Adrenal gland (tissue), 12 donors: ENCODE results near the gene NLRP11. TPM values are rescaled to one million over a fixed set of nuclear protein-coding genes. Genes with fewer than 3 reads are reported as not detected.
A peak's percentile ranks its signal among the peaks of the same experiment; 100 is the strongest.

ENCODE experiments used
- DNase-seq, 7 donors: peaks; one replicate each; pipeline ENCODE4 v3.0.0-alpha.2; 2019 to 2020
- H3K27ac ChIP-seq, 5 donors: fragments of 200-600 bp; sonication (generic) in 4 of 5; 1 replicate in 3 of 5; 2 replicates in 2 of 5; pipeline versions ENCODE4 v1.5.1 to v1.8.0; 2016 to 2020; ENCODE audit warnings: mild to moderate bottlenecking in 1 of 5
- H3K27me3 ChIP-seq: fragments of 200-600 bp; 2 replicates; pipeline ENCODE4 v1.8.0; 2021
- H3K36me3 ChIP-seq, 2 donors: fragments of 200-600 bp; replicated peaks in 1 of 2; 1 replicate in 1 of 2; 2 replicates in 1 of 2; pipeline versions ENCODE4 v1.5.1 to v1.8.0; 2018 to 2022
- H3K4me1 ChIP-seq, 2 donors: fragments of 200-600 bp; replicated peaks in 1 of 2; 1 replicate in 1 of 2; 2 replicates in 1 of 2; pipeline versions ENCODE4 v1.5.1 to v1.8.0; 2018 to 2021
- H3K4me3 ChIP-seq, 4 donors: fragments of 200-600 bp; sonication (generic) in 3 of 4; one replicate each; pipeline ENCODE4 v1.5.1; 2016 to 2018
- H3K9me3 ChIP-seq, 3 donors: fragments of 200-600 bp; sonication (generic) in 1 of 3; replicated peaks in 1 of 3; 1 replicate in 2 of 3; 2 replicates in 1 of 3; pipeline versions ENCODE4 v1.5.1 to v1.8.0; 2016 to 2021
- POLR2A ChIP-seq, 2 donors: fragments of 450-650 bp; IDR thresholded peaks; one replicate each; pipeline ENCODE4 v1.6.1; 2017; ENCODE audit warnings: antibody characterized with exemption in 2 of 2, mild to moderate bottlenecking in 2 of 2, moderate library complexity in 1 of 2
- WGBS, 4 donors: extraction: QIAGEN DNeasy Blood & Tissue Kit in 2 of 4; methylation state at CpG; one replicate each; pipeline versions ENCODE4 v1.1.5 to v1.1.7; 2013 to 2017; 5-methylcytosine and 5-hydroxymethylcytosine counted together
- intact Hi-C, 2 donors: fragments of 100-400 bp; cut with DNase I; formaldehyde crosslinking; loops; one replicate each; pipeline versions ENCODE4 v1.14.1 to v1.15.0; 2022 to 2023
- polyA plus RNA-seq, 3 donors: library from polyadenylated mRNA; stranded (reverse); fragments of 200-250 nt in 2 of 3; fragments of 350-450 nt in 1 of 3; fragmentation: Illumina TruSeq in 1 of 3; extraction: RNeasy Lipid Tissue Mini Kit (QIAGEN cat#74804) in 1 of 3; gene quantifications; one replicate each; pipeline ENCODE4 v1.2.3, GENCODE V29; 2013 to 2014
- total RNA-seq, 9 donors: library from RNA; depleted of rRNA in 4 of 9; stranded (reverse); fragments of >200 nt in 4 of 9; fragments of 120-200 nt in 1 of 9; fragmentation: NEBNext Ultra II Directional in 1 of 9; extraction: Animal tissue kit (Norgen Biotek cat#: 25700) in 1 of 9; gene quantifications; one replicate each; pipeline versions ENCODE4 v1.1.0 to v1.2.4, GENCODE V29; 2013 to 2023
- TF ChIP-seq, protein P1 (sequence below), 6 experiments: fragments of 450-650 bp in 4 of 6; fragments of 200-600 bp in 2 of 6; sonication (generic) in 1 of 6; IDR thresholded peaks; 1 replicate in 5 of 6; 2 replicates in 1 of 6; pipeline versions ENCODE4 v1.5.1 to v1.8.0; 2016 to 2021; ENCODE audit warnings: antibody characterized with exemption in 6 of 6, mild to moderate bottlenecking in 2 of 6, moderate library complexity in 1 of 6
- donor health status: healthy with polysubstance abuse.
- donor health status: Bipolar disorder and iron deficiency.
- donor health status: DM: yes; HTN: yes; CAD: no.
- donor health status: DM: no; HTN: no; CAD: no.
- donor health status: DM: no; HTN: no; CAD: no.
- donor health status: DM: yes; HTN: yes; CAD: no.

The NLRP11 gene
- total and polyA plus RNA-seq, 12 donors = 0.06 to 0.11 TPM; not detected in 10

- Histone ChIP-seq H3K27me3 (no peaks in the 10 kb centered on the region), H3K36me3 (no peaks in the 10 kb centered on the region), H3K9me3 (no peaks in the 10 kb centered on the region), H3K27ac (no peak overlapping the region), H3K4me3 (no peak overlapping the region), H3K4me1 (no peaks in the 10 kb centered on the region)
- intact Hi-C loops = no loop called here
- TF ChIP-seq, protein P1, sequence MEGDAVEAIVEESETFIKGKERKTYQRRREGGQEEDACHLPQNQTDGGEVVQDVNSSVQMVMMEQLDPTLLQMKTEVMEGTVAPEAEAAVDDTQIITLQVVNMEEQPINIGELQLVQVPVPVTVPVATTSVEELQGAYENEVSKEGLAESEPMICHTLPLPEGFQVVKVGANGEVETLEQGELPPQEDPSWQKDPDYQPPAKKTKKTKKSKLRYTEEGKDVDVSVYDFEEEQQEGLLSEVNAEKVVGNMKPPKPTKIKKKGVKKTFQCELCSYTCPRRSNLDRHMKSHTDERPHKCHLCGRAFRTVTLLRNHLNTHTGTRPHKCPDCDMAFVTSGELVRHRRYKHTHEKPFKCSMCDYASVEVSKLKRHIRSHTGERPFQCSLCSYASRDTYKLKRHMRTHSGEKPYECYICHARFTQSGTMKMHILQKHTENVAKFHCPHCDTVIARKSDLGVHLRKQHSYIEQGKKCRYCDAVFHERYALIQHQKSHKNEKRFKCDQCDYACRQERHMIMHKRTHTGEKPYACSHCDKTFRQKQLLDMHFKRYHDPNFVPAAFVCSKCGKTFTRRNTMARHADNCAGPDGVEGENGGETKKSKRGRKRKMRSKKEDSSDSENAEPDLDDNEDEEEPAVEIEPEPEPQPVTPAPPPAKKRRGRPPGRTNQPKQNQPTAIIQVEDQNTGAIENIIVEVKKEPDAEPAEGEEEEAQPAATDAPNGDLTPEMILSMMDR (IDR thresholded peaks at IDR 0.05) = no peak
- no peak for TF ChIP-seq POLR2A (IDR thresholded peaks at IDR 0.05)
- no peak for DNase-seq
- WGBS, 4 donors = 50 to 55% (median 51%) methylated on average over 7 of the region's 7 CpGs
Observed at GRCh38 chr19:55812449-55812848, 19.4 kb downstream of the NLRP11 start.

DNA sequence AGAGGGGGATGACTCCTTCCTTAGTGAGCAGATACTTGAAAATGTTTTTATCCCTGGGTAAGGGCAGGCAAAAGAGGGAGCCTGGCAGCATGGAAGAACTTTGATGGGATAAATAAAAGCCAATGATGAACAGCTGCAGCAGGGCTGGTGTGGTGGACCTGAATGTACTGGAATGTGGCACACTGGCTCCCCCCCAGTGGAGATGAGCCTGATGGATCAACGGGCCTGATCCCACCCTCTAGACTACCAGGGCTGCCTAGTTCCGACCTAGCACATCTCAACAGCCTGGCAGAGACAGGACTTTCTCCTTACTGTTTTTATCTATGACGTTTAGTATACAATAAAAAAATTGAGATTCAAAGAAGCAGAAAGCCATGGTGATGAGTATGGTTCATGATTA is 20.5 kb downstream of the NLRP11 start:
- Histone ChIP-seq H3K27me3 (no peaks in the 10 kb centered on the region), H3K4me3 (no peak overlapping the region), H3K27ac (no peak overlapping the region), H3K4me1 (no peaks in the 10 kb centered on the region), H3K36me3 (no peaks in the 10 kb centered on the region), H3K9me3 (no peaks in the 10 kb centered on the region)
- no peak for DNase-seq
- WGBS, 4 donors = 39 to 56% (median 50%) methylated on average over 3 of the region's 3 CpGs
- TF ChIP-seq POLR2A (IDR thresholded peaks at IDR 0.05) = no peak
- TF ChIP-seq, protein P1 (IDR thresholded peaks at IDR 0.05) = no peak
- intact Hi-C loops = no loop called here

- intact Hi-C loops = loop anchor here in 1 of 2 donors (10.0 kb wide), 1 partner anchor 295 kb away; no protein-coding TSS in a partner anchor
- TF ChIP-seq, protein P1 (IDR thresholded peaks at IDR 0.05) = peak; percentile 15 to 50 (median 38)
- no peak for TF ChIP-seq POLR2A (IDR thresholded peaks at IDR 0.05)
Observed at GRCh38 chr19:55809381-55810058, 22.3 kb downstream of the NLRP11 start.

DNA sequence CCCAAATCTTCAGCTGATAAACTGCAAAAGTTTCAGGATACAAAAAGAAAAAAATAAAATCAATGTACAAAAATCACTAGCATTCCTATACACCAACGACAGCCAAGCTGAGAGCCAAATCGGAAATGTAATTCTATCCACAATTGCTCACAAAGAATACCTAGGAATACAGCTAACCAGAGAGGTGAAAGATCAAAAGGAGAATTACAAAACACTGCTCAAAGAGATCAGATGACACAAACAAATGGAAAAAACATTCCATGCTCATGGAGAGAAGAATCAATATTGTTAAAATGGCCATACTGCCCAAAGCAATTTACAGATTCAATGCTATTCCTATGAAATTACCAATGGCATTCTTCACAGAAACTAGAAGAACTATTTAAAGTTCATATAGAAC is 29.5 kb downstream of the NLRP11 start:
- H3K36me3 ChIP-seq = no peaks in the 10 kb centered on the region

More at GRCh38 chr19:55809381-55810058, 22.3 kb downstream of the NLRP11 start:
- Histone ChIP-seq H3K36me3 (no peaks in the 10 kb centered on the region), H3K27ac (no peak overlapping the region), H3K27me3 (no peaks in the 10 kb centered on the region), H3K4me1 (no peaks in the 10 kb centered on the region), H3K4me3 (no peak overlapping the region), H3K9me3 (no peaks in the 10 kb centered on the region)
- DNase-seq = peak; percentile 32 to 80 (median 56)
- WGBS, 4 donors = 24 to 37% (median 28%) methylated on average over 14 to 20 of the region's 20 CpGs

More for the DNA sequence above, 29.5 kb downstream of the NLRP11 start:
- 77 to 89% (median 86%) methylated on average over 2 of the region's 2 CpGs for WGBS, 4 donors
- Histone ChIP-seq H3K4me3 (no peak overlapping the region), H3K27me3 (no peaks in the 10 kb centered on the region), H3K27ac (no peak overlapping the region), H3K9me3 (no peaks in the 10 kb centered on the region), H3K4me1 (no peaks in the 10 kb centered on the region)
- TF ChIP-seq POLR2A (IDR thresholded peaks at IDR 0.05) = no peak
- TF ChIP-seq, protein P1 (IDR thresholded peaks at IDR 0.05) = no peak
- DNase-seq = no peak
- intact Hi-C loops = loop anchor here in 1 of 2 donors (10.0 kb wide), 1 partner anchor 287 kb away; no protein-coding TSS in a partner anchor
